ENCODE measurements around the gene LEO1.
"Not testable (repeated sequence)": the region's sequence is repeated elsewhere in the genome, so short reads cannot be mapped to it uniquely, and the experiment has no call there.

Gene LEO1

GRCh38 chr15:52003089-52003488, 31.5 kb upstream of the LEO1 start:
- not testable (repeated sequence) for DNase-seq

DNA sequence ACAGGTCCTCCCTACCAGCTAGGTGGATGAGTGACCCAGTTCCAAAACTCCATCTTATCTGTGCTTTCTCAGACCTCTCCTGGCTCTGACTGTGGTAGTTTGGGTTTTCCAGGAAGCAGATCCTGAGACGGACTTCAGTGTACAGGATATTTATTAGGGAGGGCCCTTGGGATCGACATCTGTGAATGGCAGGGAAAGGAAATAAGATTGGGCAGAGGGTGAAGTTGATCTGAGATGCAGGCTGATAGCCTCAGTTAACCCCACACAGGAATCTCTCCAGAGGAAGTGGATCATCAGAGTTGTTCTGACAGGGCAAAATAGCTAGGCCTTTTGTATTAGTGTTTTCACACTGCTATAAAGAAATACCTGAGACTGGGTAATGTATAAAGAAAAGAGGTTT, 30.8 kb upstream of the LEO1 start:
- no peak for DNase-seq

GRCh38 chr15:51992953-51993352, 21.4 kb upstream of the LEO1 start:
- DNase-seq: no peak

- DNase-seq: no peak
These were observed 19.6 kb upstream of the LEO1 start for GRCh38 chr15:51991141-51991540.

- DNase-seq: no peak
These were observed 11.2 kb upstream of the LEO1 start for GRCh38 chr15:51982770-51983103.

DNA sequence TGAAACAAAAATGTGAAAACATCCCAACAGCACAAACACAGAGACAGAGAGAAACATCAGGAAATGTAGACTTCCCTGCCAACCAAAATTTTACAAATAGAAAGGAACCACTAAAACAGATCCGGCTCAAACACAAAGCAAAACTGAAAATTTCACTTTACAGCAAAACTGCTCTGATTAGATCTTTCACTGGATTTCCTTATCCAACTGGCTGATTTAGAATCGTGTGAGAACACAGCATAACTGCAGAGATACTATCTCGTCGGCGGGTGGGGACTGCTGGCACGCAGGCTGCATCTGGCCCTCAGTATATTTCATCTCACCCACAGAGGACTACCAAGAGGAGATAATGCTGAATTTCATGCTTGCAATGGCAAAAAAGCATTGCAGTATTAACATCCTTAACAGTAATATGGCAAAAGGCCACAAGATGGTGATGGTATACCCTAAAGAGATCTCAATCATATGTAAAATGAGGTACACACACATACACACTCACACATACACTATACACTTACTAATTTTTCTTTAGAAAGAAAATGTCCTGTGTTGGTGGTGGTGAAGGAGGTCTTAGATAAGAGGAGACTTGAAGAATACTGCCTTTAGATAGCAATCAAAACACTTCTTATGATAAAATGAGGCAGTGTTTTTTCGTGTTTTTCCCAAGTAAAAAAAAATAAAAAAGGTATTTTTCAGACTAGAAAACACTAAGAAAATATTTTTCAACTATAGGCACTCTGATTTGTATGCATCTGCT, 10.6 kb upstream of the LEO1 start:
- peak; percentile 29 for DNase-seq

- no peak for DNase-seq
These were observed 2.2 kb upstream of the LEO1 start for GRCh38 chr15:51973775-51974174.

DNA sequence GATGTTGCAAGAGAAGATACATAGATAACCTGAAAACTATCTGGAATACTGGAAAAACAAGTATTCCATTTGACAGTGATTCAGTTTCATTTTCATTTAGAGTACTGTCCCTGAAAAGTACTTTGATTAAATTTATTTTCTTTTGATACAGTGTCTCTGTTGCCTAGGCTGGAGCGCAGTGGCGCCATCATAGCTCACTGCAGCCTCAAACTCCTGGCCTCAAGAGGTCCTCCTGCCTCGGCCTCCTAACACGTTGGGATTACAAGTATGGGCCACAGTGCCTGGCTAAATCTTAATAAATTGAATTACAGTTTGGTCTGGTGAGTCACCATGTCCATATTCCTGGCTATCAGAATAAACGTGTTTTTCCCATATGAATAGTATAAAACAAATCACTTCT, 1.6 kb upstream of the LEO1 start:
- no peak for DNase-seq

DNA sequence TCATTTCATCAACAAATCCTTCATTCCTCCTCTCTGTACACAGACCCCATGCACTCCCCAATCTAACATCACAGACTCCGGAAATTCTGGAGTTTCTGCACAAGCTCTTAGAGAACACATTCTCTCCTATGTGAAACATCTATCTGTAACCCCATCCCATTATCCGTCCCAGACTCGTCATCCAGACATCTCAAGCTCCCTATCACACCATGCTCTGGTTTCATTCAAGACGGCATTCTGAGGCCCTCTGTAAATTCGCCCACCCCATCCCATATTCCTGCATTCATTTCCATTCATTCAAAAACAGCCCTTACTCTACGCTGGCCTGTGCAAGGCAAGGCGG, 575 bp downstream of the LEO1 start:
- no peak for DNase-seq

DNA sequence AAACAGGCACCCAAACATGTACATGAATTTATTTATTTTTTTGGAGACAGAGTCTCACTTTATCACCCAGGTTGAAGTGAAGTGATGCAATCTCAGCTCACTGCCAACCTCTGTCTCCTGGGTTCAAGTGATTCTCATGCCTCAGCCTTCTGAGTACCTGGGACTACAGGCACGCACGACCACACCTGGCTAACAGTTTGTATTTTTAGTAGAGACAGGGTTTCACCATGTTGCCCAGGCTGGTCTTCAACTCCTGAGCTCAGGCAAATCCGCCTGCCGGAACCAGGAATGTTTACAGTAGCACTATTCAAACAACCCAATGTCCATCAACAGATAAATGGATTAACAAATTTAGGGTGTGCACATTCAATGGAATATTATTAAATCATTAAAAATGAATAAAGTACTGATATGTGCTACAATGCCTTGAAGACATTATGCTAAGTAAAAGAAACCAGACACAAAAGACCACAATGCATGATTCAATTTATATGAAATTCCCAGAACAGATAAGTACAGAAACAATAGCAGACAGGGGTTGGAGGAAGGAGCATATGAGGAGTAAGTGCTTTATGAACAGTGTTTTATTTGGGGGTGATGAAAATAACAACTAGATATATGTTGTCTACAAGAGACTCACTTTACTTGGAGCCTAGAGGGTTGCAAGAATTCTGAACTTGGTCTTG, 1.3 kb downstream of the LEO1 start:
- no peak for DNase-seq

GRCh38 chr15:51969728-51970127, 1.9 kb downstream of the LEO1 start:
- no peak for DNase-seq

GRCh38 chr15:51967583-51967982, 4.0 kb downstream of the LEO1 start:
- no peak for DNase-seq

DNA sequence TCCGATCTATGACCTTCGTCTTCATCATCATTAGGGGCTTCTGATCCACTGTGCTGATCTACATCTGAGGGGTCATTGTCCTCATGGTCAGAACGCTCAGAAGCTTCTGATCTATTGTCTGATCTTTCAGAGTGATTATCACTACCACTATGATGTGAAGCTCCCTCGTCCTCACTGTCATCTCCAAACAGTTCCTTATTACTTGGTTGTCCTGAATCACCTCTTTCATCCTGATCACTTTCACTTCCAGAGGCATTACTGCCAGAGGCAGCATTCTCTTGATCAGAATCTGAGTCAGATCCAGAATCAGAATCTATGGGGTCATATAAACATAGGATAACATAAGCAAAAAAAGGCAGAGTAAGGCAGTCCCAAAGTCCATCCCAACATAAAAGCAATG, 5.4 kb downstream of the LEO1 start:
- DNase-seq: no peak

DNA sequence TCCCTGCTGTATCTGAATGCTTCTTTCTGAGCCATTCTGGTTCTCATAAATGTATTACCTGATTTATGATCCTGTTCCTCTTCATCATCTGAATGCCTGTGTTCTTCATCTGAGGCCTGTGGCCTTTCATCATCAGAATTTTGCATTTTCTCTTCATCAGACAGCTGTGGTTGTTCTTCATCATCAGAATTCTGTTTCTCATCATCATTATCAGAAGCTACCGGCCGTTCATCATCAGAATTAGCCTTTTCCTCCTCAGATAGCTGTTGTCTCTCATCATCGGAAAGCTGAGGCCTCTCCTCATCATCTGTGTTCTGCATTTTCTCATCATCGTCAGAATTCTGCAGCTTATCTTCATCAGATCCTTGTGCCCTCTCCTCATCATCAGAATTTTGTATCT, 5.9 kb downstream of the LEO1 start:
- DNase-seq: no peak

DNA sequence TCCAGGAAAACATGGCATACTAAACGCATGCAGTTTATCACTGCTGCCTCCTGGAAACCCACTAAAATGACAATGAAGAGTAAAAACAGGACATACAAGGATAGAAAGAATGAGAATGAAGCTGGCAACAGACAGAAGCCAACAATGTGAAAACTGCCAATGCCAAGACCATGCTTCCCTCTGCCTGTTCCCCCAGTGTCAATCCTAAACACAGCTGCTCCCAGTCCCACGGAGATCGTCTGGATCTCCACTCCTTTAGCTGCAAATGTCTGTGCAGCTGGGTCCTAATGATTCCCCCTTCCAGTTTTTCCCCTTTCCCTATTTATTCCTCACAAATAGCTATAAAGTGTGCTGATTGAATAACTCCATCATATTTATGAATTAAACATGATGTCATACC, 16.1 kb downstream of the LEO1 start:
- DNase-seq: no peak

GRCh38 chr15:51952805-51953204, 18.8 kb downstream of the LEO1 start:
- no peak for DNase-seq

DNA sequence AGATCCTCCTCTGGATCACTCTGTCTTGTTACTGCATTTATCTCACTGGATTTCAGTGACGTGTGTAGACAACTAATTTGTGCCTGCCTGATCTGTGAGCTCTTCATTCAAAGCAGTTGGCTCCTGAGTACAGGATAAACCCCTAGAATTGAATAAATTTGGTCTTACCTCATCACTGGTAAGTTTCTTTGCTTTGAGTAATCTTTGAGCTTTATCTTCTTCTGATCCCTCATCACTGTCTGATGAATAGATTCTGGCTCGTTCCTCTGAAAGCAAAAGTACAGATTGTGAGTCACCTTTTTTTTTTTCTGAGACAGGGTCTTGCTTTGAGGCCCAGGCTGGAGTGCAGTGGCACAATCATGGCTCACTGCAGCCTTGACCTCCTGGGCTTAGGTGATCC, 24.5 kb downstream of the LEO1 start:
- no peak for DNase-seq

GRCh38 chr15:51939216-51939615, 32.4 kb downstream of the LEO1 start:
- DNase-seq: no peak

DNA sequence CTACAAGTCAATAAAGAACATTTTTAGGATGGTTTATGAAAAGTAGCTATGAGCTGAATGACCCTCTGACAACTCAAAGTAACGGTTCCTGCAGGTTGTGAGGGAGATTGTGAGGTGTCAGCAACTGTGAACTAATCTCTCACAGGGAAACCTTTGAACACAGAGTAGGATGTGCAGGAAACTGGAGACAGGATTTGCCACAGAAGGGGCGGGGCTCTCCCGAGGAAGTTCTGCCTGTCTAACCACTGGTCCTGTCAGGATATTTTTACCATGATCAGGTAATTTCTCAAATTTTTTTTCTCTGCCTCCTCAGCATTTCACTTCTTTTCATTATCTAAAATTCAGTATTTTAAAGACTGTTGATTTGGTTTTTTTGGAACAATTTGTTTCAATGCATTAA, 33.3 kb downstream of the LEO1 start:
- no peak for DNase-seq

- no peak for DNase-seq
These were observed 35.5 kb downstream of the LEO1 start for GRCh38 chr15:51936105-51936478.

- no peak for DNase-seq
These were observed 36.0 kb downstream of the LEO1 start for GRCh38 chr15:51935466-51936104.

- DNase-seq: no peak
These were observed 39.4 kb downstream of the LEO1 start for GRCh38 chr15:51932161-51932560.

DNA sequence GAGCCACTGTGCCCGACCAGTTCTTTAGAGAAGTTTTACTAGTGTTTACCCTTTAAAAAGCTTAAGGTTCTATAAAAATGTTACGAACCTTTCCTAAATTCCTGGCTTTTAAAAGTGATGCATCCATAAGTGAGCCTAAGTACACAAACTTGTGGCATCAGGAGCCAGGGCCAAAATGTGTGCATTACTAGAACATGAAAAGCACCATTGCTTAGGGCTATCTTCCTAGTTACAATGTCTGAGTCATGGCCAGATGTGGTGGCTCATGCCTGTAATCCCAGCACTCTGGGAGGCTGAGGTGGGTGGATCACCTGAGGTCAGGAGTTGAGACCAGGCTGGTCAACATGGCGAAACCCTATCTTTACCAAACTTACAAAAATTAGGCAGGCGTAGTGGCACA, 39.9 kb downstream of the LEO1 start:
- DNase-seq: no peak

GRCh38 chr15:51931016-51931415, 40.6 kb downstream of the LEO1 start:
- DNase-seq: no peak

- no peak for DNase-seq
These were observed 44.8 kb downstream of the LEO1 start for GRCh38 chr15:51926809-51927208.
